ENCODE measurements around the gene SMURF2. TPM values are rescaled to one million over a fixed set of nuclear protein-coding genes. Genes with fewer than 3 reads are reported as not detected.

Gene SMURF2
- total RNA-seq, 1 experiment from 2014 or later = 76.6 TPM

GRCh38 chr17:64707050-64707591 is 45.0 kb upstream of the SMURF2 start:
- H2AFZ ChIP-seq (ENCODE audit: low read length) = no peak overlapping the region; the same call in 1 of the 2 replicates
- peak overlapping the region; percentile 90 for H3K9ac ChIP-seq (ENCODE audit: low read length)
- no TSS peak for BruUV-seq (replicated peaks)
- peak overlapping the region; percentile 50; the same call in 1 of the 2 replicates for H3K4me3 ChIP-seq (ENCODE audit: low read length)
- no peaks in the 10 kb centered on the region for H3K36me3 ChIP-seq (ENCODE audit: low read depth, low read length)
- H3K27ac ChIP-seq (ENCODE audit: low read length) = peak overlapping the region; percentile 98
- ChIA-PET CTCF (interaction anchor here (0.6 to 1.5 kb wide), 5 partner anchors 25 to 208 kb away, joined by 3 to 11 read pairs (median 5); no protein-coding TSS in a partner anchor), POLR2A (ENCODE audit: unreplicated experiment) (interaction anchor here (0.5 to 0.6 kb wide), 2 partner anchors 13 to 84 kb away, joined by 3 to 6 read pairs; no protein-coding TSS in a partner anchor)
- H3K9me3 ChIP-seq (ENCODE audit: low read length) = no peaks in the 10 kb centered on the region
- intact Hi-C loops (cut with micrococcal nuclease) = loop anchor here (1.0 to 2.0 kb wide), 3 partner anchors 26 to 46 kb away; no protein-coding TSS in a partner anchor
- peak; percentile 88 for ATAC-seq
- TF ChIP-seq EZH2phosphoT487 (IDR thresholded peaks at IDR 0.05; ENCODE audit: borderline replicate concordance, low read length) (no peak), EZH2 (IDR thresholded peaks at IDR 0.05; ENCODE audit: low read length, unreplicated experiment) (no peak), CTCF (conservative IDR thresholded peaks at IDR 0.05; ENCODE audit: low read depth, low read length) (no peak)
- H3K4me2 ChIP-seq (ENCODE audit: low read length) = peak overlapping the region; percentile 80
- H3K27me3 ChIP-seq (ENCODE audit: low read length) = no peaks in the 10 kb centered on the region
- peaks cover 46% of the 10 kb centered on the region for H3K4me1 ChIP-seq (ENCODE audit: insufficient read depth, low read length)
- H3K79me2 ChIP-seq (ENCODE audit: low read length) = no peaks in the 10 kb centered on the region
- H4K20me1 ChIP-seq (ENCODE audit: low read length) = no peaks in the 10 kb centered on the region
- peaks cover 24% of the 10 kb centered on the region for H3F3A ChIP-seq (ENCODE audit: low read length, unreplicated experiment)
- DNase-seq = peak; percentile 100
- H3K9me2 ChIP-seq (replicated peaks; ENCODE audit: low read length) = no peaks in the 10 kb centered on the region

GRCh38 chr17:64706224-64707049 is 44.3 kb upstream of the SMURF2 start:
- no peak for TF ChIP-seq EZH2phosphoT487 (IDR thresholded peaks at IDR 0.05; ENCODE audit: borderline replicate concordance, low read length)
- TF ChIP-seq CTCF (conservative IDR thresholded peaks at IDR 0.05; ENCODE audit: low read depth, low read length) = 0 out of 2 replicates have a peak, but pooled peaks have one; percentile 10
- no peak for TF ChIP-seq EZH2 (IDR thresholded peaks at IDR 0.05; ENCODE audit: low read length, unreplicated experiment)
- POLR2A ChIA-PET (ENCODE audit: unreplicated experiment) = interaction anchor here (0.5 to 1.3 kb wide), 4 partner anchors 14 to 83 kb away, joined by 3 to 6 read pairs (median 3); partner anchors contain the start of gene SMURF2

More at GRCh38 chr17:64706224-64707049, 44.3 kb upstream of the SMURF2 start:
- DNase-seq (peak; percentile 96), ATAC-seq (peak; percentile 23)
- Histone ChIP-seq H3K27me3 (ENCODE audit: low read length) (no peaks in the 10 kb centered on the region), H3K27ac (ENCODE audit: low read length) (peak overlapping the region; percentile 98), H3K9me2 (replicated peaks; ENCODE audit: low read length) (no peaks in the 10 kb centered on the region), H3K9me3 (ENCODE audit: low read length) (no peaks in the 10 kb centered on the region), H3K9ac (ENCODE audit: low read length) (peak overlapping the region; percentile 90), H3F3A (ENCODE audit: low read length, unreplicated experiment) (peaks cover 24% of the 10 kb centered on the region), H3K79me2 (ENCODE audit: low read length) (no peaks in the 10 kb centered on the region), H4K20me1 (ENCODE audit: low read length) (no peaks in the 10 kb centered on the region), H3K4me3 (ENCODE audit: low read length) (peak overlapping the region; percentile 50), H3K36me3 (ENCODE audit: low read depth, low read length) (no peaks in the 10 kb centered on the region), H2AFZ (ENCODE audit: low read length) (peak overlapping the region; percentile 26), H3K4me1 (ENCODE audit: insufficient read depth, low read length) (peaks cover 46% of the 10 kb centered on the region), H3K4me2 (ENCODE audit: low read length) (peak overlapping the region; percentile 80)
- intact Hi-C loops (cut with micrococcal nuclease) = loop anchor here (1.0 to 2.0 kb wide), 4 partner anchors 26 to 46 kb away; no protein-coding TSS in a partner anchor
- TSS peak; percentile 82 for BruUV-seq (replicated peaks)
- CTCF ChIA-PET = interaction anchor here (0.6 to 1.5 kb wide), 5 partner anchors 29 to 207 kb away, joined by 3 to 11 read pairs (median 3); no protein-coding TSS in a partner anchor
